HT1080 (cell line): ENCODE results near the gene TPRG1L. TPM values are rescaled to one million over a fixed set of nuclear protein-coding genes. Genes with fewer than 3 reads are reported as not detected.
A peak's percentile ranks its signal among the peaks of the same experiment; 100 is the strongest.
"Not testable (repeated sequence)": the region's sequence is repeated elsewhere in the genome, so short reads cannot be mapped to it uniquely, and the experiment has no call there.

ENCODE experiments used
- DNase-seq: peaks from one replicate; pipeline ENCODE4 v3.0.0-alpha.2; 2015; ENCODE audit warnings: low read depth
- polyA plus RNA-seq, 2 experiments: library from polyadenylated mRNA; depleted of rRNA; stranded (reverse); fragments of >200 nt; gene quantifications; 2 replicates each; pipeline ENCODE4 v1.2.3, GENCODE V29; 2015
- total RNA-seq: library from RNA; depleted of rRNA; stranded (reverse); fragments of >200 nt; shearing (Covaris generic); gene quantifications from 2 replicates; pipeline ENCODE4 v1.2.3, GENCODE V29; 2014; rRNA removed

TPRG1L gene
- 9.4 and 14.4 TPM in 2 replicates for total RNA-seq
- 28.9 TPM in 2 replicates for polyA plus RNA-seq (2015; cell fraction: cytosol; rRNA removed)
- 17.3 and 19.2 TPM in 2 replicates for polyA plus RNA-seq (2015; cell fraction: nucleus; rRNA removed)

DNA sequence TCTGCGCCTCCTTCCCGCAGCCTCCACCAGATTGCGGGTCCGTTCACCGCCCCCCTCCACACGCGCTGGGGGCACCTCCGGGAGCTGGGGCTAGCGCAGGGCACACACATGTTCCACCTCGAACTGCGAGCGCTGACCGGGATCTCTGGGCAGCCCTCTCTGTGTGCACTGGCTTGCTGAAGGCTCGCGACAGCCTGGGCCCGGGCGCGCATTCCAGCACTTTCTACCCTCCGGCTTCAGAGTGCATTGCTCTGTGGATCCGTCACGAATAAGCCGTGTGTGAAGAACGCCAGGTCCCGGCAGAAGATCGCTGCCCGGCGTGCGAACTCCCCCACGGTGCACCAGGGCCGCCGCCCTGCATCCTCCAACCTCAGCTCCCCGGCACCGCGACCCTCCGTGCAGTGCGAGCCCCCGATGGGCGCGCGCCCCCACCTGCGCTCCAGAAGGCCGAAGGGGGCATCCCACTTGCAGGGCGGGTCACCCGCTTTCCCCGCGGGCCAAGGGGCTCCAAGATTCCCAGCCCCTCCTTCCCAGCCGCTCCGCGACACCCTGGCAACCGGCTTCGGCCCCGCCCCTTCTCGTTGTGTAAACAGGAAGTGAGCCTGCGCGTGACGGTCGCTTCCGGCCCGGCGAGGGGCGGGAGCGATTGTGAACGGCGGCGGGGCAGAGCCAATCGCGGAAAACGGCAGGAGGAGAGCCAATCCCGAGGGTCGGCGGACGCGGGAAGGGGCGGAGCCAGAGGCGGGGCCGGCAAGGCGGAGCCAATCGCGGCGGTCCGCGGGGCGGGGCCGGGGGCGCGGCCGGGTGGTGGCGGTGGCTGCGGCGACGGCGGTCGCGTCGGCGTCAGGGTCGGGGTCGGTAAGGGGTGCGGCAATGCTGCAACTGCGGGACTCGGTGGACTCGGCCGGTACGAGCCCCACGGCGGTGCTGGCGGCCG is at the start of gene TPRG1L:
TPRG1L (plus strand) TSS at position 816 of the 937 bp plus-strand sequence; CDS start at position 874, 58 bp downstream.
- peak; percentile 93 for DNase-seq

DNA sequence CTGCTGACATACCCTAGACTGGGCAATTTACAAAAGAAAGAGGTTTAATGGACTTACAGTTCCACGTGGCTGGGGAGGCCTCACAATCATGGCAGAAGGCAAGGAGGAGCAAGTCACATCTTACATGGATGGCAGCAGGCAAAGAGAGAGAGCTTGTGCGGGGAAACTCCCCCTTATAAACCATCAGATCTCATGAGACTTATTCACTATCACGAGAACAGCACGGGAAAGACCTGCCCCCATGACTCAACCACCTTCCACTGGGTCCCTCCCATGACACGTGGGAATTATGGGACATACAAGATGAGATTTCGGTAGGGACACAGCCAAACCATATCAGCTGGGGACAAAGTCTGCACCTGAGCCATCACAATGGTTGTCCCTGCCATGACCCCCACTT is 49.3 kb upstream of the TPRG1L start:
- not testable (repeated sequence) for DNase-seq

DNA sequence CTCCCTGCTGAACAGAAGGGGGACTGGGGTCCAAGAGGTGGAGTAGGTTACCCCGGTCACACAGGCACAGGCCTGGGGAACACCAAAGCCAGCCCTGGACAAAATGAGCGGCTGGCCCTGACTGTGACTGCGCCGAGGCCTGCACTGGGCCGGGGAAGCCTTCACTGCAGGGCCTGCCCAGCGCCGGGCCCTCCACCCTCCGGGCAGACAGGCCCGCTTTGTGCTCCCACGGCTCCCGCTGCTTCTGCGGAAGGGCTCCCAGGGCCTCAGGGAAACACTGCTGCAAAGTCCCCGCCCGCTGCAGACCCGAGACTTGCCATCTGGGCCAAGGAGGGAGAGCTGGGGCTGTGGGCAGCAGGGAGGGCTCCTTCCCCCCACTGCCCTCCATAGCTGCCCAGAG is 48.8 kb upstream of the TPRG1L start:
- DNase-seq: no peak

DNA sequence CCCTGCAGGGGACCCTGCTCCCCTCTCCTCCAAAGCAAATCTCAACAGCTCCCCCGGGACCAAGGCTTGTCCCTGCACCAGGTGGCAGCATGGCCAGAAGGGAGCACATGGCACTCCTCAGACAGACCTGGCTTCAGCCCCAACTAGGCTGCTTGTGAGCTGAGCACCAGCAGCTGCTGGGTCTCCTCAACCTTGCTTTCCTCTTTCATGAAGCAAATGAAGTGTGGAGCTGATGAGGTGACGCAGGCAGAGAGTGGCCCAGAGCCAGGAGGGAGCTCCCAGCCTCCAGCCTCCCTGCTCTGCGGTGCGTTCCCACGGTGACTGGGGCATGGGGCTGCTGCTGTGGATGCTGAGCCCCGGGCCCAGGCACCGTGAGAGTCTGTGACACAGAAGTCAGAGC is 47.5 kb upstream of the TPRG1L start:
- DNase-seq: no peak

DNA sequence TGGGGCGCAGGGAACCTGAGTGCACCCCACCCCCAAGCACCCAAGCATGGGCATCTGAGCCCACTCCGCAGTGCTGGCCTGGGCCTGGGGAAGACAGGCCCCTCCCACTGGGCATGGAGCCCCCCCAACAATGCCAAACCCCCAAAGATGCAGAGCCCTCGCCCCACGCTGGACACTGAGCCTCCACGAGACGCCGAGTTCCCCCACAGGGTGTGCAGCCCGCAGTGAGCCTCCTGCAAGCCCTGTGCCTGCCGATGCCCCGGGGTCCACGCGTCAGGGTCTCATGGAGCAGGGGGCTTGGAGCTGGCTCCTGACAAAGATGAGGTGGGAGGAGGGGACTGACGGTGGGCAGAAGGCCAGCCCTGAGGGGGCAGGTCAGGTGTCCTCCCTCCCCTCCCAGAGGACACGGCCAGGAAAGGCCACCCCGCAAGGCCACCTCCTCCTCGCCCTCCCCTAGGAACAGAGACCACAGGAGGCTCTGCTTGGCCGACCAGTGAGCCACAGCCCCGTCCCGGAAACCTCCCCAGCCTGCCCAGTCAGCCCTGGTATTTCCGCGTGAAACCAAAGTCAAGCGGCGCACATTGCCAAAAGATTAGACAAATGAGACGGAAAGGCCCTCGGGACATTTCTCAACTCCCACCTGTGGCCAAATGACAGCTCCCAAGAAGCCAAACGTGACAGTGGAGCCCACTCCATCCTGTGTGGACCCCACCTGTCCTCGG is 46.9 kb upstream of the TPRG1L start:
- peak; percentile 33 for DNase-seq

DNA sequence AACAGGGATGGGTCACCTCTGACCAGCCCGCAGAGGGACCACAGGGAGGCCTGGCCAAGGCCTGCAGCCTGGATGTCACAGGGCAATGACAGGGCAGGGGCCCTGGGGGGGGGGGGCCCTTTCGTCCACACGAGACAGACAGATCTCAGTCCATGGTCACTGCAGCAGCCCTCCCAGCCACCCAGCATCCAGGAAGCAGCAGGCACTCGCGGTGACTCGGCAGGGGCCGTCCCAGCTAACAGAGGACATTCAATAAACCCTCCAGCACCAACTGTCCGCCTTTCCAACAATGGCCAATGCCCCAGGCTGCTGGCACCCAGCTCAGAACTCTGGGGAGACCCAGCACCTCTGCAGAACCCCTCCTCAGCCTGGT is 46.4 kb upstream of the TPRG1L start:
- DNase-seq: no peak

DNA sequence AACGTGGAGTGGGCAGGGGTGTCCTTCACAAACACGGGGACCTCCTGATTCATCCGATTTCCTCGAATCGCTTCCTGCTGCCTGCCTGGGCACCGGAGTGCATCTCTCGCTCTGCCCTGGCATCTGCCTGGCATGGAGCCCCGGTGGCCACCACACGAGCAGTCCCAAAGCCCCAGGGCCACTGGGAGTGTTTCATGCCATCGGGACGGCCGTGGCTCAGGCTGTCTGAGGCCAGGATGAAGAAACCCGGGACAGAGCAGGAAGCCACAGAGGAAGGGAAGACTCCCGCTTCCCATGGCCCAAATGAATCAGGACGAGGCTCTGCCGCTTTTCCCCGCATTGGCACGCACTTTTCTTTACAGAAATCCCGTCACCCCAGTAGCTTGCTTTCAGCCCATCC is 45.9 kb upstream of the TPRG1L start:
- no peak for DNase-seq

DNA sequence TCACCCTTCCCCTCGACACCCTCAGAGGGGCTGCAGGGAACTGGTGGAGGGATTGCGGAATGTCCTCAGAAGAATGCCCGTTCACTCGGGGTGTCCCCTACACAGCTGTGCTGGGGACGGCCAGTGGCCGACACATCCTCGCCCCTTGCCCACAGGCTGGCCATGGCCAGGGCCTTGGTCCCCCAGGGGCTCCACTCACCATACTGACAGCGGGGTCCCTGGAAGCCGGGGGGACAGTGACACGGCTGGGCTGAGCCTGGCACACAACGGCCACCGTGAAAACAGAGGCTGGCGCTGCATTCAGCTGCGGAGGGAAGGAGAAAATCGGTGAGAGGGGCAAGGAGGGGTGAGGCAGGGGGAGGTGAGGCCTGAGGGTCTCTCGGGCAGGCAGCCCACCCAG is 45.2 kb upstream of the TPRG1L start:
- no peak for DNase-seq

DNA sequence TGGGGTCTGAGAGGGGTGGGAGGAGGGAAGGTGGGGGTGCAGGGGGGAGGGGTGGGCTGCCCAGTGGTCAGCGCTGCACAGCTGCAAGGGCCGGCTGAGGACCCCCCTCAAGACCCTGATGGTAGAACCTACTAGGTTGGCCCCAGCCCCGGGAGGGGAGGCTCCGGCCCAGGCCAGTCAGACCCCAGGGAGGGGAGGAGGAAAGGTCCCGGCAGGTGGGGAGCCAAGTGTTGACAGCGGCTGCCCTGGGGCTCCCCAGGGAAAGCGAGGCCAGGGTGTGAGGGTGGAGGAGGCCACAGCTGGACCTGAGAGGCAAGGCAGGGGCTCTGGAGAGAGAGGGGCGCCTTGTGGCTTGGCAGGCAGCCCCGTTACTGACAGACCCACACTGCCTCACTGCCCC is 44.6 kb upstream of the TPRG1L start:
- DNase-seq: no peak

DNA sequence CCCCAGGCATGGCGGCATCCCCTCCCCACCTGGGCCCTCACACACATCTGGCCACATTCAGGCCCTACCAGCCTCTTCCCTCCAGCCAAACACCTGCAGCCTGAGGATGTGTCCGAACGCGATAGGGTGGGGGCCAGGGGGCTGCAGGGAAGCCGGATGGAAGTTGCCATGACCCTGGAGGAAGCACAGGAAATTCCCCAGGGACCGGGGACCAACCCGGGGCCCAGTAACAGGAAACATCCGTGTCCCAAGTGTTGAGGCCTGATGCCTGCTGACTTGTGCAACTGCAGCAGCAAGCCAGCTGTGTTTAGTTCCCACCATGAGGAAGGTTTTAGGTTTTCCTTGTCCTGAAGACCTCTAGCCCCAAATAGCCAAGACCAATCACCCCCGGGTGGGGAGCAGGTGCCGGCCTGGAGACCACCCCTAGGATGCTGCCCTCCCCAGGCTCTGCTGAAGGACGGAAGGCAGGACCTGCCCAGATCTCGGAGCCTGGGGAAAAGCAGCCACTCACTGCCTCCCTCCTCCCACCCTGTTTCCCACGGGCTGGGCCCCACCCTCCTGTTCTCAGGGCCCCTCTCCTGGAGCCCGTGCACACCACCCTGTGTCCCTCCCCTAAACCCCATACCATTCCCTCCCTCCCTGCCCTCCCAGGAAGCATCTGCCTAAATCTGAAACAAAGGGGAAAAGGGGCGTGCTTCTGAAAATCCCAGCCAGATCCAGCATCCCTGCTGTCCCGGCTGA is 43.3 kb upstream of the TPRG1L start:
- DNase-seq: no peak

DNA sequence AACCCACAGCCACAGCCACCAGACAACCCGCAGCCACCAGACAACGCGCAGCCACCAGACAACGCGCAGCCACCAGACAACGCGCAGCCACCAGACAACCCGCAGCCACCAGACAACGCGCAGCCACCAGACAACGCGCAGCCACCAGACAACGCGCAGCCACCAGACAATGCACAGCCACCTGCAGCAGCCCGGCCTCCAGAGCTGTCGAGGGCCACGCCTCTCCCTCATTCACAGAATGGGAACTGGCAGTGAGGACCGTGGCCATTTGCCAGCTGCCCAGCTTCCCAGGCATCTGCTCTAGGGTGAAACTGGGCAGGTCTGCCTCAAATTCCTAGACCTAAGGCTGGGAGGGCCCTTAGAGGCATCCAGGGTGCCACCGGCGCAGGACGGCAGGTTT is 41.1 kb upstream of the TPRG1L start:
- not testable (repeated sequence) for DNase-seq

DNA sequence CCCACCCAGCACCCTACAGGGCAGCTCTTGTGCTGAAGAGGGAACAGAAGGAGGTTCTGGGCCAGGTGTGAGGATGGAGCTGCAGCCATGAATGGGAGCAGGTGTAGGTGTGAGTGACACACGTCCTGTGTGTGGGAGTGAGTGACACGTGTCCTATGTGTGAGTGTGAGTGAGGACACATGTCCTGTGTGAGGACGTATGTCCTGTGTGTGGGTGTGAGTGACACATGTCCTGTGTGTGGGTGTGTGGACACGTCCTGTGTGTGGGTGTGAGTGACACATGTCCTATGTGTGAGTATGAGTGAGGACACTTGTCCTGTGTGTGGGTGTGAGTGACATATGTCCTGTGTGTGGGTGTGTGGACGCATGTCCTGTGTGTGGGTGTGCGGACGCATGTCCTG is 39.9 kb upstream of the TPRG1L start:
- DNase-seq: no peak

DNA sequence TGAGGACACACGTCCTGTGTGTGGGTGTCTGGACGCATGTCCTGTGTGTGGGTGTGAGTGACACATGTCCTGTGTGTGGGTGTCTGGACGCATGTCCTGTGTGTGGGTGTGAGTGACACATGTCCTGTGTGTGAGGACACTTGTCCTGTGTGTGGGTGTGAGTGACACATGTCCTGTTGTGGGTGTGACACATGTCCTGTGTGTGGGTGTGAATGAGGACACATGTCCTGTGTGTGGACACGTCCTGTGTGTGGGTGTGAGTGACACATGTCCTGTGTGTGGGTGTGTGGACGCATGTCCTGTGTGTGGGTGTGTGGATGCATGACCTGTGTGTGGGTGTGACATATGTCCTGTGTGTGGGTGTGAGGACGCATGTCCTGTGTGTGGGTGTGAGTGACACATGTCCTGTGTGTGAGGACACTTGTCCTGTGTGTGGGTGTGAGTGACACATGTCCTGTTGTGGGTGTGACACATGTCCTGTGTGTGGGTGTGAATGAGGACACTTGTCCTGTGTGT is 39.4 kb upstream of the TPRG1L start:
- DNase-seq: not testable (repeated sequence)

DNA sequence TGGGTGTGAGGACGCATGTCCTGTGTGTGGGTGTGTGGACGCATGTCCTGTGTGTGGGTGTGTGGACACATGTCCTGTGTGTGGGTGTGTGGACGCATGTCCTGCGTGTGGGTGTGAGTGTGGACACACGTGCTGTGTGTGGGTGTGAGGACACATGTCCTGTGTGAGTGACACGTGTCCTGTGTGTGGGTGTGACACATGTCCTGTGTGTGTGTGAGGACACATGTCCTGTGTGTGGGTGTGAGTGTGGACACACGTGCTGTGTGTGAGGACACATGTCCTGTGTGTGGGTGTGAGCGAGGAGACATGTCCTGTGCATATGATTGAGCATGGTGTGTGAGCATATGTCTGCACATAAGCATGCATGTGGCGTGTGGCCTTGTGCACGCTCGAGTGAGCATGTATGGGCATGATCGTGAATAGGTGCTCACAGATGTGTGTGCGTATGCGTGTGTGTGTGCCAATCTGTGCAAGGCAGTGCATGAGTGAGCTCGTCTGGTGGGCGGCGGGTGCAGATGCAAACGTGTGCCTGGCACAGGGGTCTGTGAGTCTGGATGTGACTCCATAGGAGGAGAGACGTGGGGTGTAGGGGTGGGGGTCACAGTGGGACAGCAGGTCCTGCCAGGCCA is 38.8 kb upstream of the TPRG1L start:
- no peak for DNase-seq

DNA sequence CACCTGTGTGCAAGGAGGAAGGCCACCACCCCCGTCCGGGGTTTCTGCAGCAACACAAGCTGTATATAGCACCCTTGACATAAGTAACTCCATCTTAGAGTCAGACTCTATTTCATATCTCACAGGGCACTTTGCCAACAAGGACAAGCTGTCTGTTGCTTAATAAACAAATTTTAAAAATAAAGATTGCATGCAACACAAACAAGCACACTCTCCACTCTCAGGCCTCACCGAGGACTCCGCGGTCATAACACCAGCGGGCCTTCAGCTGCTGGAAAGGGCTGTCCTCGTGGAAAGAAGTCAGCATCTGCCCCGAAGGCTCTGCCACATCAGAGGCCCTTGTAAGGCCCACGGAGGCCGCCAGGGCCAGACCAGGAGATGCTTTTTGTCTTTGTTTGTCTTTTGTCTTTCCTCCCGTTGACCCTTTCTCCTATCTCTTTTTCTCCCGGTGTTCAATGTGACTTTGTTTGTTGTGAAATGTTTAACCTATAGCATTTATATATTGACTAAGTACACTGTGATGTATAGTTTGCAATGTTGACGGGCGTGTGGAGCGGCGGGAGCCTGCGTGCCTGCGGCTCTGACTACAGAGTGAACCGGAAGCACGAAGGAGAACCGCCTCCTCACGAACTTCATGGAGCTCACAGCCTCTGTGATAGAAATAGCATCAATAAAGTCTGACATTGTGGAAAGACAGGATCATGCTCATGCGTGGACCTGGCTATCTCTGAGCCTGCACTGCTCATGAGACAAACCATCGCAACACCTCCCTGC is 37.6 kb upstream of the TPRG1L start:
- no peak for DNase-seq

DNA sequence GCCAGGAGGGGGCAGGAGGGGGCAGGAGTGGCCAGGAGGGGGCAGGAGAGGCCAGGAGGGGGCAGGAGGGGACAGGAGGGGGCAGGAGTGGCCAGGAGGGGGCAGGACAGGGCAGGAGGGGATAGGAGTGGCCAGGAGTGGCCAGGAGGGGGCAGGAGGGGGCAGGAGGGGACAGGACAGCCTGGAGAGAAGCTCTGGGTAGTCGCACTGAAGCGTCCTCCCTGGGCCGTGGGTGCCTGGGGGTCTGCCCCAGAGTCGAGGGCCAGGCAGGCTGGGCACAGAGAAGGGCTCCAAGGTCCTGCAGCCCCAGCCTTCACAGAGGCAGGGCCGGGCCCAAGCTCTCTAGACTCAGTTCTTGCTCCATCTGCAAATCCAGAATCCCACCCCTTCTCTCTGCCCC is 36.4 kb upstream of the TPRG1L start:
- DNase-seq: no peak

DNA sequence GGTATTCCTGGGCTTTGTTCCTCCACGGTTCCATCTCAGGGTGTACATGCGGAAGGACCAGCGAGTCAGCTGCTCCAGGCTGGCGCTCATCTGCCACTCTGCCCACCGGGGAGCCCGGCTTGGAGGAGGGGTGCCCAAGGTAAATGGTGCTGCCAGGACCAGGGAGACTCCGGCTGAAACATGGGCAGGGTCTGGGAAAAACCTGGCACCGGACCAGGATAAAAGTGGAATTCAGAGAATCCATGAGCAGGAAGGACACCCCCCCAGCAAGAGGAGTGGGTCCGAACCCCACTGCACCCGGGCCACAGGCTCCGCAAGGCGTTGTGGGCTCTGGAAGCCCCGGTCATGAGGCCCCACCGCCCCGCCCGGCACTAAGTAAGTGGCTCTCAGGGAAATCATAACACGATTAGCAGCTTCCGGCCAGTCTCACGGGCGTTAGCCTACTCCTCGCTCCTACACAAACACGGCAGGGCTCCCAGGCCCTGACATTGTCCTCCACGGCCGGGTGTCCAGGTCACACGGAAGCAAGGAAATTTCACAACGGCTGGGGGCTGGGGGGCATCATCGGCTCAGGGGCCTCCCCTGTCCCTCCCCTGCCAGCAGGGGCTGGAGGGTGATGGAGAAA is 34.6 kb upstream of the TPRG1L start:
- no peak for DNase-seq

DNA sequence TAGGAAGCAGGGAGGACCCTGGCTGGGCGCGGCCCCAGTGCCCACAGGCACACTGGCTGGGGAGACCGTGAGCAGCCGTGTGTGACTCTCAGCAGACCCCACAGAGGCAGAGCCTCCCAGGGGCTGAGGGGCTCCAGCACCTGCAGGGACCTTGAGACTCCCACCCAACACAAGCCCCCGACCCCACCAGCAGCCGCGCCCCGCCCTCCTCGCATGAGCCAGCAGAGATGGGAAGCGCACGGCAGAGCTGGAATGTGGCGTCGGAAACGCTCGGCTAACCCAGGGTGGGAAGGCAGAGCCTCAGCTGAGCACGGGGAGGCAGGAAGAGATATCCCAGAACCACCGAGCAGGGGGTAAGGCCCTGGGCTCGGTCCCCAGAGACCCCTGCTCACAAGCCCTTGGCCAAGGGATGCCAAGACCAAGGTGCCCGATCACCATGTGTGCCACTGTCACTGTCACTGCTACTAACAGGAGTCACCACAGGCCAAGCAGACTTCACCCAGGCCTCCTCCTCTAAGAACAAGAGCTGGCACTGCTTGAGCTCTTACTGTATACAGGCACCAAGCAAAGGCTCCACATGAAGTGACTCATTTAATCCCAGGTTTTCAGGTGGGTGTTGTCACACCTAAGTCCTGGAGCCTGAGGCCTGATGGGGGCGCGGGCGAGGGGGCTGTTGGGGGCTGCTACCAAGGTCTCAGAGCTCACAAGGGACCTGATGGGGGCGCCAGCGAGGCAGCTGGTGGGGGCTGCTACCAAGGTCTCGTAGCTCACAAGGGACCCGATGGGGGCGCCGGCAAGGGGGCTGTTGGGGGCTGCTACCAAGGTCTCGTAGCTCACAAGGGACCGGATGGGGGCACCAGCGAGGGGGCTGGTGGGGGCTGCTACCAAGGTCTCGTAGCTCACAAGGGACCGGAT is 33.6 kb upstream of the TPRG1L start:
- DNase-seq: no peak

DNA sequence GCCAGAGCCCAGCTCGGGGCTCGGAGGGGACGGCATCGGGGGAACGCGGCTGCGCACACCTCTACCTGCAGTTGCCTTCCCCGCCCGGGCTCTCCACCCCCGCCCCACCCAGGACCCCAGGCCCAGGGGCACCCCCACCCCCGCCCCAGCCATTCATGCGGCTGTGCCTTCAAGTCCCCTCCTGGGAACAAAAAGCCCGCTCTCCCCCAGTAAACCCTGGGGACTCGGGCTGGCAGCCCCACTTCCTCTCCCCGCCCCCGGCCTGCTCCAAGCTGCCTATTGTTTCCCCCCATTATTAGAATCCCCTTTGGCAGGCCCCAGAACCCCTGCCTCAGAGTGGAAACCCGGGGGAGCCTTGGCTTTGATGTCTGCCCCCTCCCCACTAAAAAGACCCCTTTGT is 31.5 kb upstream of the TPRG1L start:
- DNase-seq: no peak
